Stimulated activated CD4-positive, alpha-beta T cell treated with anti-CD3 and anti-CD28 coated beads, Interleukin-2, amount 100 ng/mL, for 48 hours (primary cell): Measurements from ENCODE around the gene NTNG1.
"Not testable (repeated sequence)": the region's sequence is repeated elsewhere in the genome, so short reads cannot be mapped to it uniquely, and the experiment has no call there.

ENCODE experiments used
- DNase-seq, 2 donors: peaks; one replicate each; pipeline ENCODE4 v3.0.0-alpha.2; 2020

The NTNG1 gene

DNA sequence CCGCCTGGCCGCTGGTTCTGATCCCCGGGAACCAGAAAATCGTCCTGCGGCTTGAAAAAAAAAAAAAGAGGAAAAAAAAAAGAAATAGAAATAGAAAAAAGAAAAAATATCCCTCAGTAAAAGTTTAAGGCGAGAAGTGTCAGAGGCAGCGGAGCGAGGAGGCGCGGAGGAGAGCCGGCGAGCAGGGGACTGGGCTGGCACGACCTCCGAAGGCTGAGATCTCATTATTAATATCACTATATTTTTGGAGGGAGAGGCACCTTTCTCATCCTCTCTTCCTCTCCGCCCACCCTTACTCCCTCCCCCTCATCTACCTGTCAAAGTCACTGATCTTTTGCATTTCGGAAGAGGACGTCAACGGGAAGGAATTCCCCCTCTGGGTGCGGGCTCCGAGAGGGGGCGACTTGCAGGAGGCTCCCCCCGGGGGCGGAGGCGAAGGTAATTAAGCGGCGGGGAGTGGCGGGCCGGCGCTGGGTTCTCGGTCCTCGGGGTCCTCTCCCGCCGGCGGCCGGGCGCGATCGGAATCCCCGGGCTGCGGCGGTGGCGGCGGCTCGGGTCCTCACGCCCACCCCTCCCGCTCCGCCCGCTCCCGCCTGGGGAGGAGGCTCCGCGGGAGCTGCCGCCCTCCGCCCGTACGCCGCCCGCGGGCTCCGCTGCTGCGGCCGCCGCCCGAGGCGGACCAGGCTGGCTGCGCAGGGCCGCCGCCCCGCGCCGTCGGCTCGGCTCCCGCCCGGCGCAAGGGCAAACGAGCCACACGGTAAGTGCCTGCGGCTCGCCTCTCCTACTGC, at the start of gene NTNG1:
NTNG1 (plus strand) TSS at position 337 of the 788 bp plus-strand sequence.
- DNase-seq: no peak

DNA sequence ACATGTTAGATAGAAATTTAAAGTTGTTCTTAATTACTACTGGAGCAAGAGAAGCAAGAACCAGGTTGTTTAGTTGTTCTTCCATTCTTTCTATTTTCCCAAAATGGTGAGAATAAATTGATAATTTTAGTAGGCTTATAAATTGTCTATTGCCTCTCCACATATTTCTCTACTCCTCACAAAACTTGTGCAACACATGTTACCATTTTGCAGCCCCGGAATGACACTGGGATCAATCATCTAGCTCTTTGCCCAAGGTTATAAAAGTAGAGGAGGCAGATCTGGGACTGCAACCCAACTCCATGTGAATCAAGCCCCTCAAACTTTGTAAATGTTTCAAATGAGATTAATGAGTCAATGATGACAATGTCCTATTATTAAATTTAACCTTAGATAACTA, 49.4 kb upstream of the NTNG1 start:
- DNase-seq: no peak

DNA sequence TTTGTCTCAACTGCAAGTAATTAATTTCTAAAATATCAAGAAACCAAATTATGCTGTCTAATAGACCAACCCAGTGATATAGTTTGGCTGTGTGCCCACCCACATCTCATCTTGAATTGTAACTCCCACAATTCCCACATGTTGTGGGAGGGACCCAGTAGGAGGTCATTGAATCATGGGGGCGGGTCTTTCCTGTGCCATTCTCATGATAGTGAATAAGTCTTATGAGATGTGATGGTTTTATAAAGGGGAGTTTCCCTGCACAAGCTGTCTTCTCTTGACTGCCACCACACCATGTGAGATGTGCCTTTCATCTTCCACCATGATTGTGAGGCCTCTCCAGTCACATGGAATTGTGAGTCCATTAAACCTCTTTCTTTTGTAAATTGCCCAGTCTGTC, 47.4 kb upstream of the NTNG1 start:
- DNase-seq: not testable (repeated sequence)

DNA sequence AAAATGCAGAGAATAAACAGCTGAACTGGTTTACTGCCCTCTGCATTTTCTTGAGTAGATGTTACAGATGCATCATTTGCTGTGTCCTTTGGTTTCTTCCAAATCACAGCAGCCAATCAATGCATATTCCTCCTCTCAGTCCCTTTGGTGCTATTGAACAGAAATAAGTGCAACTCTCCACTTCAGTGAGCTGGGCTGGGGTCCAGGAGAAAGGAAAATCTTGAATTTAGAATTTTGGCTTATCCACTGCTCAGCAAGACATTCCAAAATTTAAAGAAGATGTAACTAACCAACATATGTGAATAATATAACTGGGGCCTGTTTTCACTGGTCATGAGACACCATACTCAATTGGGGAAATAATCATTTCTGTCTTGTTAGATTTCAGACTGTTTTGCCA, 45.2 kb upstream of the NTNG1 start:
- no peak for DNase-seq

DNA sequence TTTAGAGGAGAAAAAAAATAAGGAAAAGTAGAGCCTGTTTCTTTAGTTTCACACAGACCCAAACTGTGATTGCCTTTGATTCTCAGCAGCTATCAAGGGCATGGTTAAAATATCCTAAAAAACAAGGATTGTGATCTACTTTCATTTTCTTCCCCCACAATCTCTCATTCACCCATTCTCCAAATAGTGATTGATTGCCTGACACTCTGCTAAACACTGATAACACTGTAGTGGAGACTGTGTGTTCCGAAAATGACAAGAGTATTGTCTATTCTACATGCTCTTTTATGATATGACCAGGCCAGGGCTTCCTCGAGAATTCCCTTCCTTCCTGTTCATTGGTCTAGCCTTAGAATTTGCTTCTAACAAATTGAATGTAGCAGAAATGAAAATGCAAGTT, 44.1 kb upstream of the NTNG1 start:
- DNase-seq: no peak

DNA sequence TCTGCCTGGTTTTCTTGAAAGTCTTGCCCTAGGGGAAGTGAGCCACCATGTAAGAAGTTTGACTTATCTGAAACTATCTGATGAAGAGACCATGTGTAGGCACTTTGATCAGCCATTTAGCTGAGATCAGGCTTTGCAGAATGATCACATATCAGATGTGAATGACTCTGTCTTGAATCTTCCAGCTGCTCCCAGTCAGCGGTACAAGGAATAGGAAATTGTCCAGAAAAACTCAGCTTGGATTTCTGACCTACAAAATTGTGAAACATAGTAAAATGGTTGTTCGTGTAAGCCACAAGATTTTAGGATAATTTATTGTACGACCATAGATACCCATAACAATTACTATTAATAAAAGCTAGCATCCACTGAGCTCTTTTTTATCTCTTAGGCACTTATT, 41.9 kb upstream of the NTNG1 start:
- no peak for DNase-seq

DNA sequence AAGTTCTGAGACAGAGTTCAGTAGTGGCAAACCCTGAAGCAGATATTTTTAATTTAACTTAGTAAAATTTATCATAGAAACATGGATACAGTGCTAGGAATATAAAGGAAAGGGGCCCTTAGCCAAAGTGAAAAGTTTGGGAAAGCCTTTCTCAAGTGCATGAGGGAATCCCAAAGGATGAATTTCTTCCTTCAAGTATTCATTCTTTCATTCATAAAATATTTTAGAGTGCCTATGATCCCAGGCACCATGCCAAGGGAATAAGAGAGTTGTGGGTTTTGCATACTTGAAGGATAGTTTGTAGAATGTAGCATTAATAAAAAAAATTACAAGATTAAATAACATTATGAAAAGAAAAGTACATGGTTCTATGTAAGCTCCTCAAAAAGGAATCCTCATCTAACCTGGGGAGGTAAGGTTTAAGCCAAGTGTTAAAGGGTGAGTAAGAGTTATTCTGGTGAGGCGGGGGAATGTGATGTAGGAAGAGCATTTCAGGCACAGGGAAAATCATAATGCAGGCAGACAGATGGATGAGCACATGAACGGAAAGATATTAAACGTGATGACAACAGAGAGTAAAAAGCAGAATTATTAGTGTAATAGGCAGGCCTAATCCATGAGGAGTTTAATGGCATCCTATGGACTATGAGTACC, 40.4 kb upstream of the NTNG1 start:
- no peak for DNase-seq

DNA sequence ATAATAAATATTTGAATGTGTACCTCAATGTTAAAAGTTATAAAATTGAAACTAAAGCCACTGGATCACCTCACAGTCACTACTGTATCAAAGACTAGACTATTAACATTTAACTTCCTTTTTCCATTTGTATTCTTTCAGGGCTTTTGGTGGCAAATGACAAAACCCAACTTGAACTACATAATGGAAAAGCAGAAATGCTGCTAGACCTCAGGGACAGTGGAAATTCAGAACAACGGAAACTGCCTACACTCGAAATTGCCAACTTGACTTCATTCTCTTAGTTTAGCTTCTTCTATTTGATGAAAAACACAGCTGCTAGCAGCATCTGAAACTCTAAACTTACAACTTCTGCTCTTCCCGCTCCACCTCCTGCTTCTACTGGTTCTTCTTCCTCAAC, 34.9 kb upstream of the NTNG1 start:
- no peak for DNase-seq

DNA sequence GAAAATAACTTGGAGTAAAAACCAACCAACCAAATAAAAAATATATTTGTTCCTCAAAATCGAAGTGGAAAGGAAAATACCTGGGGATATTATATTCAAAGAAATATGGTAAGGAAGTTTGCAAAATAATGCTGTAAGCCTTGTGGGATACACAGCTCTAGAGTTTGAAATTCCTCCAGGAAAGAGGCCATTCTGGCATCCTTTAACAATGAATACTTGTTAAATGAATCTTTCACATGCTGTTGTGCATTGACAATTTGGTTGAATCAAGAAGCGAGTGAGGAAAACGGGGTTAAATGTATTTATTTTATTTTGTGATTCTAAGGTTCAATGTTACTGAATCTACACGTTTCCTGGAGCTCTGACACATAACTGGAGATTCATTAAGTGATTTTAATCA, 30.5 kb upstream of the NTNG1 start:
- DNase-seq: no peak

DNA sequence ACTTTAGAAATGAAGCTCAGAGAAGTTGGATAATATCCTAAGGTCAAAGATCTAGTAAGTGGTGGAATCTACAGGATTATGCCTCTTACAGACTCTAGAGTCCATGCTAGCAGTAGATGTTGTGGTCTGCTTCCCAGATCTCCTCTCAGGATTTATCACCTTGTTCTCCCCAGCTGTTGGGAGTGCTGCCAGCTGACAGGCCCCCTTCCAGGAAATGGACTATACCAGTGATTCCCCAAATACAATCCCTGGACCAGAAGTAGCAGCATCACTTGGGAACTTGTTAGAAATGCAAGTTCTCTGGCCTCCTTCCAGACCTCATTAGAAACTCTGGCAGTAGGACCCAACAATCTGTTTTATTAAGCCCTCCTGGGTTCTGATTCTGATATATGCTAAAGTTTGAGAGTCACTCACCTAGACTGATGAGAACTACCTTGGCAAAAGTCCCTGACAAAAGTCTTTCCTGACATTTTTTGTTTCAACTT, 24.5 kb upstream of the NTNG1 start:
- DNase-seq: no peak

DNA sequence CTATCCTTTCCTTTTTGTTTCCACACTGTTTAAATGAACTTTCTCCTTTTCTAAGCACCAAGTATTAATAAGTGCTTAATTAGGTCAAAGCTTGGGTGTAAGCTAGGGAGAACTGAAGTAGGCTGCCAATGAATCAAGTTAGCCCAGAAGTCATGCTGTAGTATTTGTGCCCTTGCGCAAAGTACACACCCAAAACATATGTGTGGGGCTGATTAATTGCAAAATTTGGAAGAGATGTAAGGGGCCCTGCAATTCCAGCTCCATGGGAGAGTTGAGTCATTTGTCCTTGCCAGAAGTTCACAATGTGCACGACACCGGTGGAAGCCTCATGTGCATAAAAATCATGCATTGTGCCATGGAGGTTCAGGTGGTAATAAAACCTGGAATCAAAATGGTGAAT, 18.6 kb upstream of the NTNG1 start:
- no peak for DNase-seq

DNA sequence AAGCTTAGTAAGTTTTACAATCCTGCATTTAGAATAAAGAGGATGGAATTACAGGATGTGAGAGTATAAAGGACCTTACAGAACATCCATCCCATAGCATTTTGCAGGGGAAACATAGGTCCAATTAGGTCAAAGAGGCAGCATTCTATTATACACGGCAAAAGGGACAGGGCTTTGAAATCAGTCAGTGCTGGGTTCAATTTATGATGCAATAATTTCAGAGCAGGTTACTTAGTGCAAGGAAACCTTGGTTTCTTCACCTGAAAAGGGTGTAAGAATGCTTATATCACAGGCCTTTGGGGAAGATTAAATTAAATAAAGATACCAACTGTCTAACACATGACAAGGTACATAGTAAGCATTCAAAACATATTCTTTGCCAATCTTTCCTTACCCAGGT, 17.1 kb upstream of the NTNG1 start:
- no peak for DNase-seq

DNA sequence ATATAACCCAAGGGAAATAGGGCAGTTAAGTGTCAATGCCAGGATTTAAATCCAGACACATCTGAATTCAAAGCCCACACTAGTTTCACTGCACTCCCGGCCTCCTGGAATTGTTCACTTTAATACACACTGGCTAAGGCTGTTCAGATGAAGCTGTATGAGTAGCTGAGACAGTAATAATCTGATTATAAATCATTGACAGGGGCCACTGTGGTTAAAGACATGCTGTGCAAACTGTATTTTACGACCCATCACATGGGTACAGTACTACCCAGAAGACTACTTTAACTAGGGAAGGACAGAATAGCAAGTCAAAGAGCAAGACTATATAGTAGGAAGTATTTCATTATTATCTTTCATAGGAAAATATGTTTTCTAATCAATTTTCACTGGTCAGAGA, 16.1 kb upstream of the NTNG1 start:
- no peak for DNase-seq

DNA sequence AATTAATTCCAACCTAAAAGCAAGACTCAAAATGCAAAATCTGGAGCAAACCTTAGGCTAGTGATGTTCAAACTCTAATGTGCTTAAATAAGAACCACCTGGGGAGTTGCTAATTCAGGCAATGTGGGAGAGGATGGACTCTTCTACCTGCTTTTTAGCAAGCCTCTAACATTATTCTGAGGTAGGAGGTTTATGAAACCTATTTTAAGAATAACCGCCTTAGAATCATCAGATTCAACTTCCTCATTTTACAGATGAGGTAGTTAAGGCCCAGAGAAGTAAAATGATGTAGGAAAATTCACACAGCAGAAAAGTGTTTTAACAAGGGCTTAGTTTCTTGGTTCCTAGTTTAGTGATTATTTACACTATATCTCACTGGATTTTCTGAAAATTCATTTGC, 8.6 kb upstream of the NTNG1 start:
- no peak for DNase-seq

DNA sequence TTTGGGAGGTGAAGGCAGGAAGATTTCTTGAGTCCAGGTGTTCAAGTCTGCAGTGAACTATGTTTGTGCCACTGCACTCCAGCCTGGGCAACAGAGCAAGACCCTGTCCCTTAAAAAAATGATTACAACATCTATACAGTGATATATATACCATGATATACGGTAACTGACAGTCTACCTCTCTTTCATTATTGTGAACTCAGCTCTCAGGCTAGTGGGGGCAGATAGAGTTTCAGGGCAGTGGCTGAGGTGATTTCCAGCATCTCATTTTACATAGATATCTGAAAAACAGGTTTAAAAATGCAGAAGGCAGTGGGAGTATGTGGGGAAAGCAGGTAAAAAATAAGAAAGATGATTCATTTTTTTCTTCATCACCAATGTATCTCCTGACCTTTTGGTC, 8.1 kb upstream of the NTNG1 start:
- no peak for DNase-seq

DNA sequence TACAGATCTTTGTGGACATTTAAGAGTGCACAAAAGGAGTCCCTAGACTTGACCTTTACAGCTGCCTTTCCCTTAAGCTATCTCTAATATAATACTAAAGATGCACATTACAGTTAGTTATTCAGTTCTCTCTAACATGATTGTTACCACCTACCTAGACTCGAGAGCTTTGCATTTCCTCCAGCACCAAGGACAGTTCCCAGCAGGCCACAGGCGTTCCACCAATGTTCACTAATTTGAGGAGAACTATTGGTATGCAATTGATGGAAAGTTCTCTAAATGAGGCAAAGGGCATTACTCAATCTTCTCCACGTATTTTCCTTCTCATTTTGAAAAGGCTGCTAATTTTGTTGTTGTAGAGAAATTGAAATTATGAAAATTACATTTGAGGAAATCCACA, 5.4 kb upstream of the NTNG1 start:
- DNase-seq: no peak

DNA sequence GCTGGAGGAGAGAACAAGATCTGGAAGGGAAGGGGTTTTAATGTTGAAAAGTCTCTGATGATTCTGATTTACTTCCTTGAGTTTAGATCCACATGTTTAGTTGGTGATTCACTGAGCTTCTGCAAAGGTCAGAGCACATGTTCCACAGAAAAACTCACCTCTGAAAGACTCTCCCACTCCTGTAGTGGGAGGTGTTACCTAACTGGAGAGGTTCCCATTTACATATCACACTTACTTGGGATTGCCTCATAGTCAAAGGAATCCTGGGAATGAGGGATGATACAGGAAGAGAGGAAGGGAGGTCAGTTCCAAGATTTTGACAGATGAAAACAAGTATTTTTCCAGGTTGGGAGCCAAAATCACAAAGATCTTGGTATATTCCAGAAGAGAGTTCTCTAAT, 2.7 kb upstream of the NTNG1 start:
- DNase-seq: no peak

DNA sequence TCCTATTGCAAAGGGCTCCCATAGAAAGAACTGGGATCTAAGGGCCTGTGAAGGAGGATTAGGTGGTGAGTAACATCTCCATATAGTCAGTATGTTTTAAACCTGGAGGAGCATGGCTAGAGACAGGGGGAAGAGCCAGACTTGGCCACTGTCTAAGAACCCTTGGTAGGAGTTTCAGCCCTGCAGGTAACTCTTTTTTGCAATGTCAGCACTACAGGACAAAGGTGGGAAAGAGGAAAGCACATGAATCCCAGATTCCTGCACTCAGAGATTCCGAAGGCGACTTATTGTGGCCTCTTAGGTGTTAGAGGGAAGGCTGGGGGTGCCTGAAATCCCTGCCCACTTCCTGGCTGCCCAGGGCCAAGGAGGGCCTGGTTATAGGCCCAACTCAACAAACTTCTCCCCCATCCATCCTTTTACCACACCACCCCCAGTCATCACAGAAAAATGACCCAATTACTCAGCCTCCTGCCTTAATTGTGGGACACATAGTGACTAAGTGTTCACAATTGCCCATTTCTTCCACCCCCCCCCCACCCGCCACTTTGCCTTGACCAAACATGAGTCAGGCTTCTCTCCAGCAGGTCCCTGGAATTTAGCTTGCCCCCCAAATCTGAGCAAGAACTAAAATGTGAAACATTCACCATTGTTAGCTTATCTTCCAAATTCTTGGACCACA, 1.9 kb upstream of the NTNG1 start:
- DNase-seq: no peak

DNA sequence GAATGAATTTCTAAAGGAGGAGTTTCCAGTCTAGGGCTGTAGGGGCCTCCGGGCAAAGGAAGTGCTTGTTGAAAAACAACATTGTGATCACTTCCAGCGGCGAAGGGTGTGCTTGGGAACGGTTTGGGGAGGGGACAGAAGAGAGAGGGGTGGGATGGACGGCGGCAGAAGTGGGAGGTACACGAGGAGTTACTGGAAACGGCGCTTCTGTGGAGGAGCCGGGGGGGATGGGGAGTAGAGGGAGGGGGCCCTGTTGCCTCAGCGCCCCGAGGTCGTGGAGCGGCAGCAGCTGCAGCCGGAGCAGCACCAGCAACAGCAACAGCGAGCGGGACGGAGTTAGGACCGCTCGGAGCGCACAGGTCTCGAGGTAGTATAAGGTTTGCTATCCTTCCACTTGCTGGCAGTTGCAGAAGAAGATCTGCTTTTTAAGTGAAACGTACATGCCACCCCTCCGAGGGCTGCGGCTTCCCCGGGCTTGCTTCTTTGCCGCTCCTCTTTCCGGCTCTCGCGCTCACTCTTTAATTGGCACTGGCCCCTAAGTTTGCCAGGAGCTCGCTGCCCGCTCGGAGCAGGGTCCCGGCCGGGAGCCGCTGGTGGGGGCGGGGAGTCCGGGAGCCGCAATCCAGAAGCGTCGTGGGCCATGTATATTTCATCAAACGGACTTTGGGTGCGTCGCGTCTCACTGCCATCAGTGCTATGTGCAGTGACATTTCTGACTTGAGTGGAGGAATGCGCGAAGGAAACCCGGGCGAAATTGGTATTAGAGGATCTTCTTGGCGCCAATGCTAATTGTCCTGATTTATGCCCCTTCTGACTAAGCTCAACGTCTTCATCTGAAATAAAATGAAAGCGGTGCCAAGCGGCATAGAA, 771 bp upstream of the NTNG1 start:
- DNase-seq: no peak

DNA sequence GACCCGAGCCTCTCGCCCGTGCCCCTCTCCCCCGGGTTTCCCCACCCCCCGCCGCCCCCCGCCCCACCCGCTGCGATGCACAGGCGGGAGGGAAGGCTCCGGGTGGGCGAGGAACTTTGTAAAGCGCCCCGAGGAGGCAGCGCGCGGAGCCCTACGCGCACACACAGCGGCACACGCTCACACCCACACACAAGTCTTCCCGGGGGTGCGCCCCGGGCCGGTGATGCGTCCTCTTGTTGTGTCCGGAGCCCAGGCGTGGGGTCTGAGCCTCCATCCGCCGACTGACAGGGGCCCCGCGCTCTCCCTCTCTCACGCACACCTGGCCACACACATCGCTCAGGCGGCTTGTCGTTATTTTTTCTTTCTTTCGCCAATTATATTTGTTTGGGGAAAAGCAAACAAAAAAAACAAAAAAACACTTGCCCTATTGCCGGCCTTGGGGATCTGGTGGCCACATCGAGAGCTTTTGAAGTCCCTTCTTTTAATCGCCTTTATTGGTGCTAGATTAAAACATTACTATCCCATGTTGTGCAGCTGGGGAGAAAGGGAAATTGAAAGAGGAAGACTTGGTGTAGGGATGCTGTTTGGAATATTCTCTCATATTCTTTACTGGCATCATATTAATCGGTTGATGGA, 770 bp downstream of the NTNG1 start:
- no peak for DNase-seq

DNA sequence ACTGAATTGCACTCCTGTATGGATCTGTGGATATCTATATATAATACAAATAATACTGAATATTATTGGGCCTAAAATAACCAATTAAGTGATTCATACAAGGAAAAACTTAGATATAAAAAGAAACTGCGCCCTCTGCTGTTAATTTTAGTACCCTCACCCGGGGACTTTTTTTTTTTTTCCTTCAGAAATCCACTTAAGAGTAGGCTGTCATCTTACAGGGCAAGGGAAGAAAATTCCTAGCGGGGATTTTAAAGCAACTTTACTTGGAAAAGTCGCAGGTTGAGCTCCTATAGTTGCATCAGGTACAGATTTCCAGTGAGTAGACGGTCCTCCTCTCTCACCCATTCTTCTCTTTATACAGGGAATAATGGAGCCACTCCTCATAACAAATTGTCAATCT, 1.3 kb downstream of the NTNG1 start:
- DNase-seq: no peak

DNA sequence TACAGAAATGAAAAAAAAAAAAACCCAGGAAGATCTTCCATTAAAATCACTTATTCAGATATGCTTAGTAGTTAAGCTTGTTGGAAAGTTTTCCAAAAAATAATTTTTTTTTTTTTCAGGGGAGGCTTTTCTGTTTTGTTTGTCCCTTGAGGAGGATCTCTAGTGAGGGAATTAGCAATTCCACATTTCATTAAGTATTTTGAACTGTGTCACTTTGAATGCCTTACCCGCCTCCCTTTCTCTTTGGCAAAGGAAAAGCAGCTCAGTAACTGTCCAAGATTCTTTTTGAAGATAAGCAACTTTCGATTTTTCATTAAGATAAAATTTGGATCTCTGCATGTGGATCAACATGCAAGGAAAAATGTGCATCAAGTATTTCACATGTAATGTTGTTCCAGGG, 1.8 kb downstream of the NTNG1 start:
- DNase-seq: no peak

DNA sequence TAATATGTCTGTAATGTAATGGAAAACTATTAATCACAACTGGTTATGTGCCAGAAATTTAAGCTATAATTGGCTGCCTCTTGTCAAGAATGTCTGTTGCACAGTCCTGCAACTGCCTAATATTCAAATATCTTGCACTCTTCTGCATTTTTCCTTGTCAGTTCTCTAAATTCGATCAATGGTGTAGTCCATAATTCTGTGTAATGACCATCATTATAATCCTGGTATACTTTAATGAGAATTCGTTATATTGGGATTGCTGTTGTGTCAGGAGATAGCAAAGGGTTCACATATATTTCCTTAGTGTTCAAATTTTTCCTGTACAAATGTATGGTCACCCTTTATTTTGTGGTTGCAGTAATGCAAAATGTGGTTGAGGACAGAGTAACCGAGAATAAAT, 4.8 kb downstream of the NTNG1 start:
- DNase-seq: no peak
